Heart right ventricle (tissue), 16 donors: Measurements from ENCODE around the gene ENOX2. TPM values are rescaled to one million over a fixed set of nuclear protein-coding genes. Genes with fewer than 3 reads are reported as not detected.

Experiments
- ATAC-seq, 8 donors: fragments of 200-7000 bp; cut with Tn5 transposase; one replicate each; pipeline ENCODE4 v1.9.1; 2020; ENCODE audit warnings: mild to moderate bottlenecking in 8 of 8, moderate library complexity in 8 of 8, moderate number of reproducible peaks in 1 of 8
- DNase-seq, 2 donors: peaks; one replicate each; pipeline ENCODE4 v3.0.0-alpha.2; 2020
- H3K27ac ChIP-seq, 10 donors: fragments of 200-600 bp; sonication (generic) in 2 of 10; one replicate each; pipeline versions ENCODE4 v1.5.0 to v1.8.0; 2020 to 2022; ENCODE audit warnings: mild to moderate bottlenecking in 3 of 10
- H3K27me3 ChIP-seq, 7 donors: fragments of 200-600 bp; one replicate each; pipeline ENCODE4 v1.8.0; 2021 to 2022; ENCODE audit warnings: mild to moderate bottlenecking in 2 of 7
- H3K36me3 ChIP-seq, 9 donors: fragments of 200-600 bp; sonication (generic) in 1 of 9; one replicate each; pipeline versions ENCODE4 v1.5.0 to v1.8.0; 2020 to 2022; ENCODE audit warnings: mild to moderate bottlenecking in 2 of 9
- H3K4me1 ChIP-seq, 9 donors: fragments of 200-600 bp; sonication (generic) in 1 of 9; one replicate each; pipeline versions ENCODE4 v1.5.0 to v1.8.0; 2020 to 2022; ENCODE audit warnings: mild to moderate bottlenecking in 4 of 9
- H3K4me3 ChIP-seq, 10 donors: fragments of 200-600 bp; sonication (generic) in 2 of 10; one replicate each; pipeline versions ENCODE4 v1.5.0 to v1.8.0; 2020 to 2022; ENCODE audit warnings: mild to moderate bottlenecking in 7 of 10, moderate library complexity in 2 of 10
- H3K9me3 ChIP-seq, 11 donors: fragments of 200-600 bp in 10 of 11; sonication (generic) in 2 of 11; one replicate each; pipeline versions ENCODE4 v1.5.0 to v1.8.0; 2013 to 2022; ENCODE audit warnings: mild to moderate bottlenecking in 2 of 11, control low read depth in 1 of 11, moderate library complexity in 1 of 11
- WGBS, 2 donors: extraction: QIAGEN DNeasy Blood & Tissue Kit; methylation state at CpG; one replicate each; pipeline ENCODE4 v1.1.7; 2013; ENCODE audit warnings: inconsistent platforms in 1 of 2; 5-methylcytosine and 5-hydroxymethylcytosine counted together
- intact Hi-C, 10 donors: fragments of 100-400 bp; cut with DNase I; formaldehyde crosslinking; loops; one replicate each; pipeline versions ENCODE4 v1.11.1 to v1.14.2; 2022
- polyA plus RNA-seq, 2 donors: library from polyadenylated mRNA; stranded (reverse); fragments of 200-250 nt; gene quantifications; one replicate each; pipeline ENCODE4 v1.2.3, GENCODE V29; 2013
- total RNA-seq, 10 donors: library from RNA; stranded (reverse); fragmentation: NEBNext Ultra II Directional in 3 of 10; extraction: Animal tissue kit (Norgen Biotek cat#: 25700) in 3 of 10; gene quantifications; one replicate each; pipeline versions ENCODE4 v1.2.1 to v1.2.4, GENCODE V29; 2021 to 2023
- TF ChIP-seq, protein P1 (sequence below), 9 donors: fragments of 200-600 bp; sonication (generic) in 2 of 9; IDR thresholded peaks; one replicate each; pipeline versions ENCODE4 v1.5.0 to v1.8.0; 2021 to 2022; ENCODE audit warnings: antibody characterized with exemption in 9 of 9, mild to moderate bottlenecking in 5 of 9, moderate library complexity in 1 of 9
- donor health status: Arrhythmogenic right ventricular cardiomyopathy.
- donor health status: ischemic (EF 13 %, LVEDD 7.1; RV severe dilation, severe dysfunction).
- donor health status: healthy with polysubstance abuse.
- donor health status: DM: no; HTN: yes; CAD: no.
- donor health status: DM: no; HTN: no; CAD: no.
- donor health status: ischemic (EF 25% LVEDD 6.9; RV normal size, moderate dysfunction).
- donor health status: ischemic (EF 25% LVEDD 5.7; RV mildly dilated, moderate dysfunction).
- donor health status: healthy.
- donor health status: DM: yes; HTN: yes; CAD: no.
- donor health status: Ischemic cardiomyopathy.
- donor health status: ischemic (EF 35%, LVEDD 5.7; RV mildly dilated, moderate dysfunction).
- donor health status: nonischemic (EF 11% LVEDD 7.7; RV severe dilation, severe dysfunction).
- donor health status: DM: yes; HTN: yes; CAD: no.
- donor health status: PGD.
- donor health status: ischemic (EF 29% LVEDD 5.4; RV normal size, mild dysfunction).
- donor health status: nonischemic (EF 23%, LVEDD 6.1; RV moderate dilation, normal function).

The ENOX2 gene
- total and polyA plus RNA-seq, 12 donors: 3.4 to 22.6 (median 18.6) TPM

DNA sequence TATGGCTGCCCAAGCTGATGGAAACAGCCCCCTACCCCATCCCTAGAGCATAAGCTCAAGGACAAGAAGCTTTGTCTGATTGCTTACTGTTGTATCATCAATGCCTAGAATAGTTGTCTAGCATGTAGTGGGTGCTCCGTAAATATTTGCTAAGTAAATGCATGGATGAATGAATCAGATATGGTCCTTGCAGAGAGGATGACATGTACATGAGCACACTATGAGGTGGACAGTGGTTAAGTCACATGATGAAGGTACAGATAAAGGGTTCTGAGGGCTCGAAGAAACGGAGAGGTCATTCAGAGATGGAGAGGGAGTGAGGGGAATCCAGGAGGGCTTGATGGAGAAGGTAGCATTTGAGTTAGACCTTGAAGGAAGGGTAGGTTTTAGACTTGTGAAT lies 287.1 kb downstream of the ENOX2 start:
- peaks cover 0 to 16% (median 0%) of the 10 kb centered on the region in 7 donors for H3K27me3 ChIP-seq
- WGBS, 2 donors: 89 to 91% methylated on average over 3 of the region's 3 CpGs

DNA sequence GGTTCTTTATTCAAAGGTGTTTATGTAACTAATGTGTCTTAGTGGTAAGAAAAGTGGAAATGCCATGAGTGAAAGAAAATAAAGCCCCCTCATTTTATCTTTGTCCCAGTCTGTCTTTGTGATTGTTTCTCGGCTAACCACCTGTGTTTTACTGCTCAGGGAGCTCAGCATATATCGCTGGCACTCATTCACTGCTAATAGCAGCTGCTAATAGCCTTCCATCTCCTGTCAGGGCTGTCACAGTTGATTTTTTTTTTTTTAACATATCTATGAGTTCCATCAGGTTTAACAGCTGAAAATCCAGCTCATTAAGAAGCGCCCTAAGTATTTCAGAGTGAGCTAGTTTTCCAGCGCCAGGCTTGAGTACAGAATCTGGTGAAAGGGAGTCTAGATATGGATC lies 295.6 kb downstream of the ENOX2 start:
- ATAC-seq: no peak
- no peak overlapping the region for H3K4me3 ChIP-seq
- WGBS, 2 donors: 77 to 79% methylated on average over 4 of the region's 4 CpGs

More for the DNA sequence above, 287.1 kb downstream of the ENOX2 start:
- Histone ChIP-seq H3K9me3 (no peaks in the 10 kb centered on the region), H3K4me1 (no peaks in the 10 kb centered on the region), H3K36me3 (no peaks in the 10 kb centered on the region), H3K4me3 (no peak overlapping the region), H3K27ac (no peak overlapping the region)
- intact Hi-C loops: no loop called here
- no peak for DNase-seq
- no peak for ATAC-seq
- TF ChIP-seq, protein P1, sequence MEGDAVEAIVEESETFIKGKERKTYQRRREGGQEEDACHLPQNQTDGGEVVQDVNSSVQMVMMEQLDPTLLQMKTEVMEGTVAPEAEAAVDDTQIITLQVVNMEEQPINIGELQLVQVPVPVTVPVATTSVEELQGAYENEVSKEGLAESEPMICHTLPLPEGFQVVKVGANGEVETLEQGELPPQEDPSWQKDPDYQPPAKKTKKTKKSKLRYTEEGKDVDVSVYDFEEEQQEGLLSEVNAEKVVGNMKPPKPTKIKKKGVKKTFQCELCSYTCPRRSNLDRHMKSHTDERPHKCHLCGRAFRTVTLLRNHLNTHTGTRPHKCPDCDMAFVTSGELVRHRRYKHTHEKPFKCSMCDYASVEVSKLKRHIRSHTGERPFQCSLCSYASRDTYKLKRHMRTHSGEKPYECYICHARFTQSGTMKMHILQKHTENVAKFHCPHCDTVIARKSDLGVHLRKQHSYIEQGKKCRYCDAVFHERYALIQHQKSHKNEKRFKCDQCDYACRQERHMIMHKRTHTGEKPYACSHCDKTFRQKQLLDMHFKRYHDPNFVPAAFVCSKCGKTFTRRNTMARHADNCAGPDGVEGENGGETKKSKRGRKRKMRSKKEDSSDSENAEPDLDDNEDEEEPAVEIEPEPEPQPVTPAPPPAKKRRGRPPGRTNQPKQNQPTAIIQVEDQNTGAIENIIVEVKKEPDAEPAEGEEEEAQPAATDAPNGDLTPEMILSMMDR (IDR thresholded peaks at IDR 0.05): no peak

DNA sequence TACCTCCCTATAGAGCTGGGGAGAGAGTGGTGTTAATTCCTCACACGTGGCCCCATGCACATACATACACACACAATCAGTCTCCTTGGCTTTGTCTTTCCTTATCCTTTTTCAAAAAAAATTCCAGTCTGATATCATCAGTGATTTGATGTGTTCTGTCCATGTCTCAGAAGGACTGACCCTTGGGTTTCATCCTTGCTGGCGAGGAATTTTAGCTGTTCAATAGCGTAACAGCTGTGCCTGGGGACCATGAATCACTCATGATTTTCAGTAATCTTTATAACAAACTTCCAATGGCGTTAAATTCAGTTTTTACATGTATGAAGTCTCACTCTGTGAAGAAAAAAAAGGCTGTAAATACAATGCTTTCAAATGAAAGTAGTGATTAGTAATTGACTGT lies 296.6 kb downstream of the ENOX2 start:
- H3K36me3 ChIP-seq: no peaks in the 10 kb centered on the region
- TF ChIP-seq, protein P1 (IDR thresholded peaks at IDR 0.05): no peak
- no peaks in the 10 kb centered on the region for H3K9me3 ChIP-seq
- 61 to 74% methylated on average over 4 of the region's 4 CpGs for WGBS, 2 donors
- no peak overlapping the region for H3K27ac ChIP-seq
- no peaks in the 10 kb centered on the region for H3K4me1 ChIP-seq
- no peaks in the 10 kb centered on the region for H3K27me3 ChIP-seq
- intact Hi-C loops: no loop called here
- H3K4me3 ChIP-seq: no peak overlapping the region
- DNase-seq: no peak
- ATAC-seq: no peak

More for the DNA sequence above, 295.6 kb downstream of the ENOX2 start:
- TF ChIP-seq, protein P1 (IDR thresholded peaks at IDR 0.05): no peak
- no peaks in the 10 kb centered on the region for H3K4me1 ChIP-seq
- no peak for DNase-seq
- H3K27ac ChIP-seq: no peak overlapping the region
- H3K9me3 ChIP-seq: no peaks in the 10 kb centered on the region
- intact Hi-C loops: no loop called here
- H3K27me3 ChIP-seq: peaks cover 0 to 5% (median 0%) of the 10 kb centered on the region in 7 donors
- H3K36me3 ChIP-seq: no peaks in the 10 kb centered on the region

DNA sequence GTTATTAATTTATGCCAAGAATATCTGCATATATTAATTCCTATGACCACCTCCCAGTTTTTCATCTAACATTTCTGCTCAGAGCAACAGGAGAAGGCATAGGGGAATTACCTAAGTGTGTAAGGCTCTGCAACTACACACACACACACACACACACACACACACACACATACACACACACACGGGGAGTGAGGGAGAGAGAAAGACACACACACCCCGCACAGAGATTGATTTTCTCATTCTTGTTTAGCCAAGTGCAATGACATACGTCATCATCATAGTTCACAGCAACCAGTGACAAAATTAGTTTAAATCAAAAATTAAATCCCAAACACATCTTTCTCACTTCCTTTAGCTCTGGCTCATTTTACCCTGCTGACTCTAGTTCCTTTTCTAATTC lies 298.1 kb downstream of the ENOX2 start:
- Histone ChIP-seq H3K9me3 (no peaks in the 10 kb centered on the region), H3K36me3 (no peaks in the 10 kb centered on the region), H3K27ac (no peak overlapping the region), H3K27me3 (no peaks in the 10 kb centered on the region), H3K4me3 (no peak overlapping the region), H3K4me1 (no peaks in the 10 kb centered on the region)
- DNase-seq (no peak), ATAC-seq (no peak)
- TF ChIP-seq, protein P1 (IDR thresholded peaks at IDR 0.05): no peak
- 70 to 79% methylated on average over 3 of the region's 3 CpGs for WGBS, 2 donors
- intact Hi-C loops: no loop called here
